Thoracic aorta (tissue), 2 donors: ENCODE results near the gene CFAP46. TPM values are rescaled to one million over a fixed set of nuclear protein-coding genes. Genes with fewer than 3 reads are reported as not detected.

Source experiments
- ATAC-seq: fragments of 150-250 bp; one replicate; pipeline ENCODE4 v1.8.0; 2017; ENCODE audit warnings: low read depth; ENCODE audit not compliant: insufficient number of reproducible peaks, low FRiP score
- DNase-seq: peaks from one replicate; pipeline ENCODE4 v3.0.0-alpha.2; 2020; ENCODE audit warnings: low spot score
- H3K27ac ChIP-seq, 2 donors: fragments of 200-600 bp; sonication (generic); 1 replicate in 1 of 2; 2 replicates in 1 of 2; pipeline ENCODE4 v1.5.1; 2016; ENCODE audit warnings: mild to moderate bottlenecking in 2 of 2, moderate library complexity in 2 of 2
- H3K27me3 ChIP-seq: fragments of 200-600 bp; sonication (generic); replicated peaks from 2 replicates; pipeline ENCODE4 v1.6.0; 2016; ENCODE audit warnings: mild to moderate bottlenecking; ENCODE audit not compliant: insufficient read depth
- H3K36me3 ChIP-seq: fragments of 200-600 bp; sonication (generic); one replicate; pipeline ENCODE4 v1.5.1; 2016
- H3K4me1 ChIP-seq, 2 donors: fragments of 200-600 bp; sonication (generic); 1 replicate in 1 of 2; 2 replicates in 1 of 2; pipeline versions ENCODE4 v1.5.1 to v1.6.0; 2016; ENCODE audit warnings: low read depth in 2 of 2, mild to moderate bottlenecking in 1 of 2; ENCODE audit not compliant: control insufficient read depth in 1 of 2
- H3K4me3 ChIP-seq: fragments of 200-600 bp; sonication (generic); 2 replicates; pipeline ENCODE4 v1.5.1; 2016; ENCODE audit warnings: mild to moderate bottlenecking
- H3K9me3 ChIP-seq: fragments of 200-600 bp; sonication (generic); 2 replicates; pipeline ENCODE4 v1.5.1; 2016
- CTCF ChIP-seq: fragments of 200-600 bp; sonication (generic); IDR thresholded peaks from one replicate; pipeline ENCODE4 v1.5.1; 2019; ENCODE audit warnings: antibody characterized with exemption
- total RNA-seq, 2 donors: library from RNA; depleted of rRNA; stranded (reverse); fragments of >200 nt; gene quantifications; one replicate each; pipeline versions ENCODE4 v1.1.0 to v1.2.3, GENCODE V29; 2016

Gene CFAP46
- total RNA-seq, 2 donors from 2014 or later, result not detected

- no peak overlapping the region for H3K4me3 ChIP-seq
- peaks cover 35% of the 10 kb centered on the region for H3K36me3 ChIP-seq
- DNase-seq, result no peak
- no peaks in the 10 kb centered on the region for H3K27me3 ChIP-seq
- TF ChIP-seq CTCF, result no peak
- H3K9me3 ChIP-seq, result peaks cover 3% of the 10 kb centered on the region
- no peak for ATAC-seq
- peaks cover 0 to 7% of the 10 kb centered on the region in 2 donors for H3K4me1 ChIP-seq
- H3K27ac ChIP-seq, result no peak overlapping the region
These were observed 160.8 kb downstream of the CFAP46 start for GRCh38 chr10:132781556-132781955.

- no peak for ATAC-seq
- peaks cover 35% of the 10 kb centered on the region for H3K36me3 ChIP-seq
- peaks cover 3% of the 10 kb centered on the region for H3K9me3 ChIP-seq
- no peak overlapping the region for H3K27ac ChIP-seq
- no peak for TF ChIP-seq CTCF
- H3K4me1 ChIP-seq, result peaks cover 0 to 4% of the 10 kb centered on the region in 2 donors
- no peaks in the 10 kb centered on the region for H3K27me3 ChIP-seq
- no peak overlapping the region for H3K4me3 ChIP-seq
- no peak for DNase-seq
These were observed 162.0 kb downstream of the CFAP46 start for GRCh38 chr10:132780356-132780755.

- Histone ChIP-seq H3K4me1 (no peaks in the 10 kb centered on the region), H3K4me3 (no peak overlapping the region), H3K27me3 (no peaks in the 10 kb centered on the region), H3K9me3 (peaks cover 3% of the 10 kb centered on the region), H3K36me3 (peaks cover 35% of the 10 kb centered on the region), H3K27ac (no peak overlapping the region)
- TF ChIP-seq CTCF, result no peak
- no peak for DNase-seq
- ATAC-seq, result no peak
These were observed 162.6 kb downstream of the CFAP46 start for GRCh38 chr10:132779549-132780294.

GRCh38 chr10:132777441-132777840 is 164.9 kb downstream of the CFAP46 start:
- no peak for ATAC-seq
- Histone ChIP-seq H3K27ac (no peak overlapping the region), H3K36me3 (peaks cover 37% of the 10 kb centered on the region), H3K4me1 (no peaks in the 10 kb centered on the region), H3K9me3 (no peaks in the 10 kb centered on the region), H3K27me3 (no peaks in the 10 kb centered on the region), H3K4me3 (no peak overlapping the region)
- TF ChIP-seq CTCF, result no peak
- no peak for DNase-seq

- no peak for DNase-seq
- no peaks in the 10 kb centered on the region for H3K4me1 ChIP-seq
- no peak for TF ChIP-seq CTCF
- no peak overlapping the region for H3K27ac ChIP-seq
- ATAC-seq, result no peak
- no peaks in the 10 kb centered on the region for H3K9me3 ChIP-seq
- no peaks in the 10 kb centered on the region for H3K27me3 ChIP-seq
- H3K36me3 ChIP-seq, result peaks cover 32% of the 10 kb centered on the region
- H3K4me3 ChIP-seq, result no peak overlapping the region
These were observed 165.5 kb downstream of the CFAP46 start for GRCh38 chr10:132776821-132777220.
